Eye (tissue), 1 donor: ENCODE measurements around the gene DDX59.

ENCODE experiments used
- DNase-seq: peaks from one replicate; pipeline ENCODE4 v3.0.0-alpha.2; 2015

DDX59 gene

DNA sequence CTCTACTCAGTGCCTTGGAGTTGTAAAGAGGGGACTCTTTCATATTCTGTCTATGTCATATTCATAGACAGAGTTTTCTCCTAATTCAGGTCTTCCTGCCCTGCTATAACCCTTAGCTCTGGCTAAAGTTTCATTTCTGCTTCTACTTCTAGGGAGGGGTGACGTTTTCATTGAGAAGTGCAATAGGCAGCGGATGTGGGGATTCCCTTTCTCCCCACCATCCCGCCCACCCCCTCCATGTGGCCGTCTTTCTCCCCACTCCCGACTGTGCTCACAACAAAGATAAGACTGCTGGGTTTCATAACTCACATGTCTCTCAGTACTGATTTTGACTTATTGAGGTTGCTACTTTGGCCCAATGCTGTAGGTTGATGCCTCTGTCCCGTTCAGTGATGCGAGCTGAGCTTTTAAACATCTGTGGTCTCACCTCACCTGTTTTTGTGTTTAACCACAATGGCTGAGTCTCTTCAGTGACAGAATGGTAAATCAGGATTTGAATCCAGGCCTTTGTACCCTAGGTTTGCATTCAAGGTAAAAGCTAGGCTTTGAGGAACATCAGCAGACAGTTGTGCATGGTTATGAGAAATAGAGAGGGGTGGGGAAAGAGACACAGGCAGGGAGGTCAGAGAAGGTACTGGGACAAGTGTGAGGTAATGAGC is 41.4 kb downstream of the DDX59 start:
- no peak for DNase-seq

DNA sequence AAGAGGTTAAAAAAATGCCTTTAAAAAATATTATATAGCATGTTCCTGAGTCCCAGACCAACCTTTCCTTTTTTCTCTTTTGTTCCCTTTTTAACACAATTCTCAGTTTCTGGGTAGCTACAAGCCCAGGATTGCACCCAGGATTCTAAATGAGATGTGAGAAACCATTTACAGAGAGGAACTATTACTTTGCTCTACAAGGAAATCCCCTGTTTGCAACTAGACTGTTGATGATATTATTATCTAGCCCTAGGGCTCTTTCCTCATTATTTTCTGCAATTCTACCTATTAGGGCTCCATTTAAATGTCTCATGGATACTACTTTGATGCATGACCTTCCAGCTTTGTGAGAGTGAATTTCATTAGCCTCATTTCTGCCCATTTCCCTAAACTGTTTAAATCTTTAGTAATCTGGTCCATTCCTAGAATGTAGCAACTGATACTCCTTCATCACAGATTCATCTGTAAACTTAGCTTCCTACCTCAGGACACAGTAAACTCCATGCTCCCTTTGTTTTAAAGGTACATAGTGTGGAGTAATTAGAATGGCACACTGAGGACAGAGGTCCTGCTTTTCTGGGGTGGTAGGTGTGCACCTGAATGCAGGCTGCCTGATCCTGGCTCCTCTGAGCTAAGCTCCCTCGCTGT is 42.0 kb downstream of the DDX59 start:
- DNase-seq = no peak

- no peak for DNase-seq
These were observed 42.7 kb downstream of the DDX59 start for GRCh38 chr1:200626853-200627534.

DNA sequence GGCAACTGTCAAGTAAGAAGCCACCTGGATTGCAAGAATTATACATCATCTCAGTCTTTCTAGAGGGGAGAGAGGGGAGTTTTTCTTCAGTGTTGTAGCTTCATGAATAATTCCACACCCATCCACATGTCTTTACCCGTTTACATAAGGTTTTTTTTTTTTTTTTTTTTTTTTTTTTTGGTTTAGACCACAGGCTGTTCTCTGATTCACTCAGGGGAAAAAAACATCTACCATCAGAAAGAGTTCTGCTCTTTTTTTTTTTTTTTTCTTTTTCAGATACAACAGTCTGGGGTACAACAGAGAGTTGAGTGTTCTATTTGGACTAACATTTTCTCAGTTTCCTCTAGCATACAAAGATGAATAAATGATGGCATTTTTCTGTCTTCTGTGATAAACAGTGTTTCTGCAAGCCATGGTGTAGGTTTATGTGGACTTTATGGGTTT is 44.3 kb downstream of the DDX59 start:
- peak; percentile 12 for DNase-seq

- peak; percentile 13 for DNase-seq
These were observed 44.9 kb downstream of the DDX59 start for GRCh38 chr1:200624679-200625335.

GRCh38 chr1:200620273-200621131 is 49.2 kb downstream of the DDX59 start, which contains the start of gene KIF14:
Gene KIF14 (minus strand): TSS chr1:200620751. CDS start chr1:200618723, 2,028 bp downstream.
- peak; percentile 97 for DNase-seq

DNA sequence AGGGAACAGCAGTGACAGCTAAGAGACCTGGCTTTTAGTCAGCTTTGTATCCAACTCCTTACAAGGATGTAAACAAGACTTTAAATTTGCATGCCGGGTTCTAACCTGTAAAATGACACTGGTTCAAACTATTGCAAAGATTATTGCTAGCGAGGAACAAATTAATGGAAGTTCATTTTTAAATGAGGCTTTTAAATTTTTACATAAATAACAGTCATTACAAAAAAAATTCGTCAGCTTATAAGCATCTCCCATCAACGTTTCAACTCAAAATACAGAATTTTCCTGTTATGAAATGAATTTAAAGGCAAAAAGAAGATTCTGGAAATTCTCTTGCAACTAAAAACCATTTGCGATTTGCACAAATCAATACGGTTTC is 49.8 kb downstream of the DDX59 start:
- no peak for DNase-seq

DNA sequence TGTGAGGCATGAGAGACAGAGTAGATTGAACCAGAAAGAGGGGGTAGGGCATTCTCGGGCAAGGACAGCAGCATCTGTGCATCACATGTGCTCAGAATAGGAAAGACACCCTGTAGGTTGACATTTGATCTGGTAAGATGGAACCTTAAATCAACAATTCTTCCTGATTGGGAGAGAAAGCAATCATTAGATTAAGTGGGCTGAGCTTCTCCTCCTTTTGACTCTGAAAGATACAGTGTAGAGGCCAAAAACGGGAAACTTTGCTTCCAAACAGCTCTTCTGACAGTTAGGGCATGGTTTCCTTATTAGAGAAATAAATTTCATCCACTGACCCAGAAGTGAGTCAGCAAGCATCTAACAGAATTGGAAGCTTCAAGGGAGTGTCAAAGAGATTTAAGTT is 58.9 kb downstream of the DDX59 start:
- DNase-seq = peak; percentile 8

DNA sequence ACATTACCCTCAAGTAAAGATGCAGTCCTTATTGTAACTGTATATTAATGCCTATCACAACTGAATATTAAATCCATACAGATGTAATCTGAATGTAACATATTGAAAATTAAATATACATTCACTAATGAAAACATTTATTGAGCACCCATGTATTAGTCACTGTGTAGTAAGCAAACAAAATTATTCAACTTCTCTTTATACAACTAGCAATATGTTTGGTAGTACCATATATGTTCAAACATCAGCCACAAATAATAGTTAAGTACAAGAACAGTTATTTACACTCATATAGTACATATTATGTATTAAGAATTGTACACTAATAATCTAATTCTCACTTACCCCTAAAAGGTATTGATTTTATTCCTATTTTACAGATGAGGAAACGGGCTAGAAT is 67.1 kb downstream of the DDX59 start:
- no peak for DNase-seq
